Measurements from ENCODE around the gene HMGB3. TPM values are rescaled to one million over a fixed set of nuclear protein-coding genes. Genes with fewer than 3 reads are reported as not detected.
A peak's percentile ranks its signal among the peaks of the same experiment; 100 is the strongest.
"Not testable (repeated sequence)": the region's sequence is repeated elsewhere in the genome, so short reads cannot be mapped to it uniquely, and the experiment has no call there.

Gene HMGB3
- total and polyA plus RNA-seq, 3 donors from 2014 or later: 10.0 to 37.1 (median 19.7) TPM

GRCh38 chrX:150982235-150982787, 824 bp upstream of the HMGB3 start:
- Histone ChIP-seq H3K4me1 (no peaks in the 10 kb centered on the region), H3K27me3 (no peaks in the 10 kb centered on the region), H3K4me3 (peak overlapping the region; percentile 38 to 39), H3K36me3 (ENCODE audit: low read depth, missing control alignments) (no peaks in the 10 kb centered on the region), H3K27ac (no peak overlapping the region), H3K9me3 (no peaks in the 10 kb centered on the region)
- intact Hi-C loops (cut with DNase I; ENCODE audit: low total_unique reads): no loop called here
- no peak for TF ChIP-seq POLR2A (IDR thresholded peaks at IDR 0.05)
- TF ChIP-seq CTCF (IDR thresholded peaks at IDR 0.05): no peak
- DNase-seq: no peak
- 23 to 43% methylated on average over 10 to 20 of the region's 20 CpGs for whole genome bisulfite sequencing, 2 donors

DNA sequence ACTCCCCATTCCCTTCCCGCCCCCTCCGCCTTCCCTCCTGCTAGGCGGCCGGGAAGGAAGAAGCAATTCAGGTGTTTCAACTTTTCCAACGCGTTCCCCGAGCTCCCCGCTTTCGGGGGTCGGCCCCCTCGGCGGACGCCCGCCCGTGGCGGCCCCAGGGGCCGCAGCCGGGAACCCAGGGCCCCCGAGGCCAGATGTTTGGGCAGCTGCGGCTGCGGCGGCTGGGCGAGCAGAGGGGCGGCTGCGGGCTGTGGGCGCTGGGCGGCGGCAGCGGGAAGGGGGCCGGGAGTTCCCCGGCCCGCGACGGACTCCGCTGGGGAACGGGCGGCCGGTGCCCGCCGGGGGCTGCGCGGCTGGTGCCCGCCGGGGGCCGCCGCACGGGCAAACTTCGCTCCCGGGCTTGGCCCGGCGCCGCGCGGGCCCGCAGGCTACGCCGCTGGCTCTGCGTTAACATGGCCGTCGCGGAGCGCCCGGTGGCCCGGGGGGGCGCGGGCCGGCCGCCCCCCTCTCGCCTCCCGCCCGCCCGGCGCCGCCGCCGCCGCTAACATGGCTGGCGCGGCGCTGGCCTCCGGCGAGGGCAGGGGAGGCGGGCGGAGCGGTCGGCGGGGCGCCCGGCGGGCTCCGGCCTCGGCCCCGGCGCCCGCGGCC, 510 bp downstream of the HMGB3 start:
- intact Hi-C loops (cut with DNase I; ENCODE audit: low total_unique reads): no loop called here
- Histone ChIP-seq H3K4me1 (no peaks in the 10 kb centered on the region), H3K36me3 (ENCODE audit: low read depth, missing control alignments) (no peaks in the 10 kb centered on the region), H3K27me3 (no peaks in the 10 kb centered on the region), H3K27ac (no peak overlapping the region), H3K9me3 (no peaks in the 10 kb centered on the region), H3K4me3 (peak overlapping the region in 1 of 2 donors; percentile 46)
- no peak for TF ChIP-seq POLR2A (IDR thresholded peaks at IDR 0.05)
- no peak for TF ChIP-seq CTCF (IDR thresholded peaks at IDR 0.05)
- DNase-seq: no peak
- no CpG with 5 or more reads among the region's 96 CpGs for WGBS, 2 donors

DNA sequence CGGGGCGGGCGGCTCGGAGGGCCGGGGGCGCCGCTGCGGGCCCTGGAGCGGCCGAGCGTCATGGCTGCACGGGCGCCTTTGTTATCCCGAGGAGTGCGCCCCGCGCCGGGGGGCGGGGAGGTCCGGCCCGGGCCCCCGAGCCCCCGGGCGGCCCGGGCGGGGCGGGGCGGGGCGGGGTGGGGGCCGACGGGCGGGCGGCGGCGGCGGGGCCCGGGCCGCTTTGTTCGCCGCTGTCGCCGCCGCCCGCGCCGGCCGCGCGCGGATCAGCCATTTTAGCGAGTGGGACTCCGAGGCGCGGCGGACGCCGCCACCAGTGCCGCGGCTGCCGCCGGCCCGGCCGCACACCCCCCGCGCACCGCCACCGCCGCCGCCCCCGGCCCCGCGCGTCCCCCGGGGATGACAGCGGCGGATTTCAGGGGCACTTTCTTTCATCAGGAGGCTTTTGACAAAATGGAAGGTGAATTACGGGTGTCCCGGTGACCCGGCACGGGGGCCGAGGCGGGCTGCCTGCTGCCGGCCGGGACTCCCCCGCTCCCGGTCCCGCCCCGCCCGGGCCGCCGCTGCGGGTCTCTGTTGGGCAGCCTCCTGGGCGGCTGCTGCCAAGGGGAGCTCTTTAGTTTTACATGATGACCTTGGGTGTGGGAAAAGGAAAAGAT, 1.2 kb downstream of the HMGB3 start:
- no peak for DNase-seq
- H3K36me3 ChIP-seq (ENCODE audit: low read depth, missing control alignments): no peaks in the 10 kb centered on the region
- no peaks in the 10 kb centered on the region for H3K27me3 ChIP-seq
- H3K4me1 ChIP-seq: no peaks in the 10 kb centered on the region
- H3K4me3 ChIP-seq: peak overlapping the region in 1 of 2 donors; percentile 26
- 2 to 15% methylated on average over 9 to 17 of the region's 93 CpGs for WGBS, 2 donors
- intact Hi-C loops (cut with DNase I; ENCODE audit: low total_unique reads): no loop called here
- no peaks in the 10 kb centered on the region for H3K9me3 ChIP-seq
- no peak overlapping the region for H3K27ac ChIP-seq
- no peak for TF ChIP-seq CTCF (IDR thresholded peaks at IDR 0.05)

DNA sequence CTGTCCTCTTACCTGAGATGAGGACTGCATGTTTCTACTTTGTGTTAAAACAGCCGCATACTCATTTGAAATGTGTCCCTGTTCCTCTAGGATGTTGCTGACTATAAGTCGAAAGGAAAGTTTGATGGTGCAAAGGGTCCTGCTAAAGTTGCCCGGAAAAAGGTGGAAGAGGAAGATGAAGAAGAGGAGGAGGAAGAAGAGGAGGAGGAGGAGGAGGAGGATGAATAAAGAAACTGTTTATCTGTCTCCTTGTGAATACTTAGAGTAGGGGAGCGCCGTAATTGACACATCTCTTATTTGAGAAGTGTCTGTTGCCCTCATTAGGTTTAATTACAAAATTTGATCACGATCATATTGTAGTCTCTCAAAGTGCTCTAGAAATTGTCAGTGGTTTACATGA, 4.6 kb downstream of the HMGB3 start:
- intact Hi-C loops (cut with DNase I; ENCODE audit: low total_unique reads); H3K36me3 ChIP-seq (ENCODE audit: low read depth, missing control alignments); H3K27ac ChIP-seq; H3K4me3 ChIP-seq; DNase-seq; H3K27me3 ChIP-seq; H3K4me1 ChIP-seq; H3K9me3 ChIP-seq: not testable (repeated sequence)
- 96 to 97% methylated on average over 6 of the region's 6 CpGs for WGBS, 2 donors

DNA sequence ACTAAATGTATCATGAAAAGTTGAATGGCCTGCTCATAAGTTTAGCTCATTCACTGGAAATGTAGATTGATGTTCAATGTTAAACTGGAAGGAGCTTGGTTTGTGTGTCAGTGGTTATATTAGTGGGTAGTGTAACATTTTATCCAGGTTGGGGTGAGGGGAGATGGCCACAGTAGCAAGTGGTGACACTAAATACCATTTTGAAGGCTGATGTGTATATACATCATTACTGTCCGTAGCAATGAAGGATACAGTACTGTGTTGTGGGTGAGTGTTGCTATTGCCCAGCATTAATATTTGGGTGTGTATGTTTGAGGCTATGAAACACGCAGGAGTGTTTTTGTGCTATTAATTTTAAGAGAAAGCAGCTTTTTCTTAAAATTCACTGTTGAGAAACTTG, 6.3 kb downstream of the HMGB3 start:
- H3K4me3 ChIP-seq: no peak overlapping the region
- DNase-seq: no peak
- TF ChIP-seq CTCF (IDR thresholded peaks at IDR 0.05) (no peak), POLR2A (IDR thresholded peaks at IDR 0.05) (no peak)
- H3K27me3 ChIP-seq: no peaks in the 10 kb centered on the region
- H3K9me3 ChIP-seq: no peaks in the 10 kb centered on the region
- no peaks in the 10 kb centered on the region for H3K36me3 ChIP-seq (ENCODE audit: low read depth, missing control alignments)
- intact Hi-C loops (cut with DNase I; ENCODE audit: low total_unique reads): no loop called here
- 91 to 94% methylated on average over 2 of the region's 2 CpGs for WGBS, 2 donors
- H3K4me1 ChIP-seq: no peaks in the 10 kb centered on the region
- no peak overlapping the region for H3K27ac ChIP-seq
